ENCODE results near the gene DHX8. TPM values are rescaled to one million over a fixed set of nuclear protein-coding genes. Genes with fewer than 3 reads are reported as not detected.
"Not testable (repeated sequence)": the region's sequence is repeated elsewhere in the genome, so short reads cannot be mapped to it uniquely, and the experiment has no call there.

DHX8 gene
- 32.1 TPM for total RNA-seq

DNA sequence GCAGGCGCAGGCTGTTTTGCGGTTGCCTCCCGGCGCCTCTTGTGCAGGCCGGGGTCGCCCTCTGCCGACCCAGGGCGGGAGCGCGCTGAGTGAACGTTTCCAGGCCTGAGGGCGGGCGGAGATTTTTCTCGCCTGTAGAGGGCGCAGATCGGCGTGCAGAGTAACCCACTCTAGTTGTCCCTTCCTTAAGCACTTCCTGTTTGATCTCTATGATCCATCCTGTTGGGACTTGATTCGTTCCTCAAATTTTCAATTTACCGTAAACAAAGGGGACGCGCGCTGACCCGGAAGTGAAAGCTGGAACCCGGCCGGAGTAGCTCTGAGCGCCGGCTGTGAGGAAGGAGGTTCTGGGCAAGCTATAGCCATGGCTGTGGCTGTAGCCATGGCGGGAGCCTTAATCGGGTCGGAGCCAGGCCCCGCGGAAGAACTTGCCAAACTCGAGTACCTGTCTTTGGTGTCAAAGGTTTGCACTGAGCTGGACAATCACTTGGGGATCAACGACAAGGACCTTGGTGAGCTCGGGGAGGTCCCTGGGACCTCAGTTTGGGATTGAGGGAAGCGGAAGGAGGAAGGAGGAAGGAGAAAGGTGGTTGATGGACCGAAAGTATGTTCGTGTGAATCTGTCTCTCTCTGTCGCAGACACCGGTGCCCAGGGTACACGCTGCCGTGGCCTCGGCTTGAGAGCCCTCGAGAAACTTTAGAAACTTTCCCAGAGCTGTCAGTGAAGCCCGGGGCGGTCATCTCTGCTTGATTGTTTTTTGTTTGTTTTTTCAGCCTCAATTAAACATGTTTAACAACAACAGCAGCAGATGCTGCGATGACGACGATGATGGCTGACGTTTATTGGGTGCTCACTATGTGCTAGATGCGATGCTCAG is at the start of gene DHX8:
Gene DHX8 (plus strand): TSS at position 302 of the 878 bp plus-strand sequence. CDS start 63 bp downstream, at position 365.
- DNase-seq, result peak; percentile 100

DNA sequence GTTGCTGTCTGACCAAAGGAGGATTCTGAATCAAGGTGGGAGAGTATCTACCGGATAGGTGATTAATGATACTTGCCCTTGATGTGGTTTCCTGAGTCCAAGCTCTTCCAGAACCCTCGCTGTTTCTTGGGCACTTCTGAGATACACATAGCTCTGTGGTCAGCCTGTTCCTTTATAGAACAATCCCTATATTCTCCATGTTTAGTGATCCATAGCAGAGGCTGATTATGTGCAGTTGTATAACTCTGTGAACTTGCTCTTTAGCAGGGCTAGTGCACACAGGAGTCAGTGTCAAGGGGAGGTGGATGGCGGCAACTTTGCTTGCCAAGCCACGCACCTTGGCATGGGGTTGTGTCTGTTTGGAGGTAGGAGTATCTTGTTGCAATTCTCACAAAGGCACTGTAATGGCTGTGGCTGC is 48.9 kb upstream of the DHX8 start:
- DNase-seq, result no peak

DNA sequence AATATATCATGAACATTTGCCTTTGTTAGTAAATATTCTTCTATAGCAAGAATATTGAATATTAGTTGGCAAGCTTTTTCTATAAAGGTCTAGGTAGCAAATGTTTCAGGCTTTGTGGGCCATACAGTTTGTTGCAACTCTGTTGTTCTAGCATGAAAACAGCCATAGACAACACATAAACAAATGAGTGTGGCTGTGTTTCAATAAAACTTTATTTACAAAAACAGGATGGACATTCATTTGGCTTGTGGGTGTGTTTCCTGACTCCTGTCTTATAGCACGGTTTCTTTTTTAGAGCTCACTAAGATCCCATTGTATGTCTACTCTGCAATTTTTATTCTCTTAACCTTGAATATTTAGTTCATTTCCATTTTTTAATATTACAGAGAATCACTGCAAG is 46.0 kb upstream of the DHX8 start:
- no peak for DNase-seq

DNA sequence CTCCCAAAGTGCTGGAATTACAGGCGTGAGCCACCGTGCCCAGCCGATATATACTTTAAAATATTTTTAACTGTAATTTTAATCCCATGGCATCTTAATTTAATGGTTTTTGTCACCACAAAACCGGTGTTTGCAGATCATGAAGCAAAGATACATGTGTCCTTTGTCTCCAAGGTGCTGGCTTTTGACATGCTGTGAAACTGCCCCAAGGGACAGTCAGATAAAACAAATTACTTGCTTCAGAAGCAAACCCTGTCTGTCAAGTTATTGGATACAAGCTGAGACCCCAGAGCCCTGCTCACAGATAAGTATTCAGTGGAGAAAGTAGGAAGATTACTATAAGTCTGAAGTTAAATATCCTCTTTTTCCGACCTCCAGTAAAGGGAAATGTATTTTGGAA is 45.1 kb upstream of the DHX8 start:
- no peak for DNase-seq

DNA sequence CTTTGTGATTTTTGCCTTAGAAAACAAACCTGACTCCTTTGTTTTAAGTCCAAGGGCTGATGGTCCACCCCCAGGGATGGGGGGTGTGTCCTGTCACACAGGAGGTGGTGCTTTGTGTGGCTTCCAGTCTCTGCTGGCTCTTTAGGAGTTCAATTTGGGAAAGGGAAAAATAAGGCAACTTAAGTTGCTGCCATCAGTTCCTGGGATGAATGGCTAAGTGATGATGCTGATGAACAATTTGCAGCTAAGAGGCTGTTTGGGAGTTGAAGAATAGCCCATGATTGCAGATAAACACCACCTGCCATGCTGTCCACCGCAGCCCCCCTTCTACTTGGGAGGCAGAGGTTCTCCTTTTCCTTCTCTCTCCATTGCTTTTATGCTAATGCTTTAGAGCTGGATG is 44.7 kb upstream of the DHX8 start:
- no peak for DNase-seq

DNA sequence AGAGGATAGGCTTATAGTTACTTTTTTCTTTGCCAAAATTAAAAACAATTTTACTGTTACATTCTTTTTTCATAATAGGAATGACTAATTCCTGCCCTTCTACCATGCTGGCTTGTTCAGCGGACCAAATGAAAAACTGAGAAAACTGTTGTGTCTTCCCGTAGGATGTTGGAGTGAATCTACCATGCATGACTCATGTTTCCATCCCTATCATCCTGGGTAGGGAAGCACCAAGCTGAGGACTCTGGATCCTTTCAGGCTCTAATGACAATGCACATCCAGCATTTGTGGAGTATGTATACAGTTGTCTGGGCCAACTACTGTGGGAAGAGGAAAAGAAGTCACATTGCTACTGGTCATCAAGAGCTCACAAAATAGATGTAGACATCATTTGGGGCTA is 41.1 kb upstream of the DHX8 start:
- DNase-seq, result no peak

DNA sequence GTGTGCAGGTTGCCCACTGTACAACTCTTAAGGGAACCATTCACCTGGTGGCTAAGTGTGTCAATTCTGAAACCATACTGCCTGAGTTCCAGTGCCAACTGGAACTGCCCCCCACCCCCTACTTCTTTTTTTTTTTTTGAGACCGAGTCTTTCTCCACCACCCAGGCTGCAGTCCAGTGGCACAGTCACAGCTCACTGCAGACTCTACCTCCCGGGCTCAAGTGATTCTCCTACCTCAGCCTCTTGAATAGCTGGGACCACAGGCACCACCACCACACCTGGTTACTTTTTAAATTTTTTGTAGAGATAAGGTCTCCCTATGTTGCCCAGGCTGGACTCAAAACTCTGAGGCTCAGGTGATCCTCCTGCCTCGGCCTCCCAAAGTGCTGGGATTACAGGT is 40.4 kb upstream of the DHX8 start:
- DNase-seq, result no peak

DNA sequence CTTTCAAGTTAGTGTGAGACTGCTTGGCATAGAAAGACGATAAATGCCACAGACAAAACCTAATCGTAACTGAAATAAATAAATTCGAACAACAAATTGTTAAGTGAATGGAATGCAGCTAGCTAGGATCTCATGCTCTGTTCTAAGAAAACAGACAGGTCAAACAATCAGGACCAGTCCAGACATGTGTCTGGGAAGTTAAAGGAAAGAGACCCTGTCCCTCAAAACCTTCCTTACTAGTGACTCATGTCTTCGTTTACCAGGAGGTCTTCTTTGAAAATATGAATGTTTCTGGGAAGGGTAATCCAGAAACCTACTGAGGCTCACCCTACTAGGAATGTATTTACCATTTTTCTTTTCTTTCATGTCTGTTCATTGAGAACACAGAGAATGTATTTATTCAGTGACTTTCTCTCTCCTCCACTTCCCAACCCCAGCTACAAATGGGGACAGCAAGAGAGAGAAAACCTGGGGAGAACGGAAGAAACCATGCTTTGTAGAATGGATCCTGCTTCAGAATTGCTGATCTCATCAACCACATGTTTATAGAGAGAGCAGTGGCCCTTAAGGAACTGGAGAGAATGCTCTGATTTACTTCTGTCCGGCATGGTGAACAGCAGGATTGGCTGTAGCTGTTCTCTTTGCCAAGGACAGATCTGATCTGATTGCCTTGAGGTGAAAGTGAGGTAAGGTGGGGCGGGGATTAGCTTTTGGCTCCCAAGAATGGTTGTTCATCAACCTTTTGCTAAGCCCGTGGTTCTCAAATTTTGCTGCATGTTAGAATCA is 39.4 kb upstream of the DHX8 start:
- no peak for DNase-seq

DNA sequence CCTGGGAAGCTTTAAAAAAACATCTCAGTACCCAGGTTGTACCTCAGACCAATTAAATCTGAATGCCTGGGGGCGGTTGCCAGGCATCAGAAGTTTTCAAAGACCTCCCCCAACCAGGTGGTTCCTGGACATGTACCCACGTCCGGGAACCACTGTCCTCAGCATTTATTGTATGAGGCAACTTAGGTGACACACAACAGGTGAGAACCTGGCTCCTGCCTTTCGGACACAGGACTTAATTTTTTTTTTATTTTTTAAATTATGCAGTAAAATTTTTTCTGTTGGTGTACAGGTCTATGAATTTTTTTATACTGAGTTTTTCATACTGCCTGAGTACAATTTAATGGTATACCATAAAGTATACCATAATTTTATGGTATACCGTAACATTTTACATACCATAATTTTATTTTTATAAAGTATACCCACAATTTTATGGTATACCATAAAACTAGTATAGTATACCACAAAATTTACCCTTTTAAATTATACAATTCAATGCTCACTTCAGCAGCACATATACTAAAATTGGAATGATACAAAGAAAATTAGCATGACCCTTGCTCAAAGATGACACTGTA is 38.7 kb upstream of the DHX8 start:
- no peak for DNase-seq

DNA sequence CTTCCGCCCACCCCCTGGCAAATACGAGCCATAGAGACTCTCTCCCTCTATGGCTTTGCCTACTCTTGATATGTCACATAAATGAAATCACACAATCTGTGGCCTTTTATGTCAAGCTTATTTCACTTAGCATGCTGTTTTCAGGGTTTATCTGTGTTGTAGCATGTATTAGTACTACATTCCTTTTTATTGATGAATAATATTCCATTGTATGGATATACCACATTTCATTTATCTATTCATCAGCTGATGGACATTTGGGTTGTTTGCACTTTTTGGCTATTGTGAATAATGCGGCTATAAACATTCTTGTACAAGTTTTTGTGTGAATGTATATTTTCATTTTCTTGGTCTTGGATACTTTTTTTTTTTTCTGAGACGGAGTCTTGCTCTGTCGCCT is 37.0 kb upstream of the DHX8 start:
- no peak for DNase-seq

DNA sequence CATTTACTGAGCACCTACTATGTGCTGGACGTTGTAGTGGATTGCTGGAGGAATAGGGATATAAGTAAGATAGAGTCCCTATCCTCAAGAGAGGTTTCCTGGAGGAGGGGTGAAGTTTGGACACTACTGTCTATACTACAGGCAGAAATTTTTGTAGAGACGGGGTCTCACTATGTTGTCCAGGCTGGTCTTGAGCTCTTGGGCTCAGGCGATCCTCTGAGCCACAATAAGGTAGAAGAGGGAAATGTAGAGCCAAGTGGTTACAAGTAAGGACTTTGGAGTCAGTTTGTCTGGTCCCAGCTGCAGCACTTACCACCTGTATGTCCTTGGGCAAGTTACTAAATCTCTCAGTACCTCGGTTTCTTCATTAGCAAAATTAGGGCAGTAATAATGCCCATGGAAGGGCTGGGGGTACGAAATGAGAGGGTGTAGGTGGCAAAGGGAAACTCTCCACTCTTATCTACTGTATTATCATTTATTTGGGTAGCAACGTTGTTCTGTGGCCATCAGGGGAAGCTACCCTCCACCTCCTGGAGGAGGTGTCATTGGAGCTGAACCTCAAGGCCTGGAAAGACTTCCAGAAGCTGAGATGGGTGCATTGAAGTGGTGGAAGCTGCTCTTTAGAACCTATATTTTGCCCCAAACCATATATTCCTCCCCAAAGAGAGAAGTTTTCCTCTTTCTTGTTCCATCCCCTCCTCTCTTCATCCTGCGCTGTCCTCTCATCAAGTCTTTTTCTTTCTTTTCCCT is 34.9 kb upstream of the DHX8 start:
- no peak for DNase-seq

DNA sequence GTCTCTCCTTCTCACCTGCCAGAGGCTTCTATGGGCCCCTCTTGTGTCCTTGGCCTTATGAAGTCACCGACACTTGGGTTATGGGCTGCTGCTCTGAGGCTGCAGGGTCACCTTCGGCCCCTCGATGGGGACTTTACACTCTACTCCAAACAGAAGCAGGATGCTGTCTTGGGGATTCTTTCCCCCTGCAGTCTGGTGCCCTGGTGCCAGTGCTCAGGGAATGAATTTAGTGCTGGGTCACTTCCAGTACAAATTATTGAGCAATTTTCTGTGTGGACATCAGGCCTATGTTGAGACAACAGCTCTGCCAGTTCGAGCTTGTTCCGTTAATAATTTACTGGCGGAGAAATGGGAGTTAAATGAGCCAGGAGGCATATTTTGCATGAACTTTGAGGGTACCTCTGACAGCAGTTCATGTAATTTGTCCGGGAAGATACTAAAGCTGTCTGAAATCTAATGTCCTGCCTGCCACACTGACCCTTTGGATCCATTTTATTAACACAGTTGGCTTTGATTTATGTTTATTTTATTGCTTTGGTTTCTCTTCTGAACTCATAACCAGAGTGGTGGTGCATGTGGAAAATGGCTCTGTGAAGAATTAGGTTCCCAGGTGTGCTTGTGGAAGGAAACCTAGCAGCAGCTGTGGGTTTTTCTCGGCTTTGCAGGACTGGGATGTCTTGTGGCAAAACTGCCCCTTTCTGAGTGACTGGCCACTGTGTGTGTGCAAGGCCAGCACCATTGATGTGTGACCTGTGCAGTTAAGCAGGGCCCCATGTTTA is 34.1 kb upstream of the DHX8 start:
- no peak for DNase-seq

DNA sequence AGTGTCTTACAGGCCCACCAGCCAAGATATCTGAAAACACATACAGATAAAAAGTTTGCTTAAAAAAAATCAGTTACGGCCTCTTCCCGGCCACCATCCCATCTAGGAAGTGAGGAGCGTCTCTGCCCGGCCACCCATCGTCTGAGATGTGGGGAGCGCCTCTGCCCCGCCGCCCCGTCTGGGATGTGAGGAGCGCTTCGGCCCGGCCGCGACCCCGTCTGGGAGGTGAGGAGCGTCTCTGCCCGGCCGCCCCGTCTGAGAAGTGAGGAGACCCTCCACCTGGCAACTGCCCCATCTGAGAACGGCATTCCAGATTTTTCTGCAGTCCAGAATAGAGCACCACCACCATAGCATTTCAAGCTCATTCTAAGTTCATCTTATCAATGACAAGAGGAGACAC is 33.0 kb upstream of the DHX8 start:
- DNase-seq, result not testable (repeated sequence)

DNA sequence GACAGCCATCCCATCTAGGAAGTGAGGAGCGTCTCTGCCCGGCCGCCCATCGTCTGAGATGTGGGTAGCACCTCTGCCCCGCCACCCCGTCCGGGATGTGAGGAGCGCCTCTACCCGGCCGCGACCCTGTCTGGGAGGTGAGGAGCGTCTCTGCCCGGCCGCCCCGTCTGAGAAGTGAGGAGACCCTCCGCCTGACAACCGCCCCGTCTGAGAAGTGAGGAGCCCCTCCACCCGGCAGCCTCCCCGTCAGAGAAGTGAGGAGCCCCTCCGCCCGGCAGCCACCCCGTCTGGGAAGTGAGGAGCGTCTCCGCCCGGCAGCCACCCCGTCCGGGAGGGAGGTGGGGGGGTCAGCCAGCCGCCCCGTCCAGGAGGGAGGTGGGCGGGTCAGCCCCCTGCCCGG is 32.0 kb upstream of the DHX8 start:
- not testable (repeated sequence) for DNase-seq

DNA sequence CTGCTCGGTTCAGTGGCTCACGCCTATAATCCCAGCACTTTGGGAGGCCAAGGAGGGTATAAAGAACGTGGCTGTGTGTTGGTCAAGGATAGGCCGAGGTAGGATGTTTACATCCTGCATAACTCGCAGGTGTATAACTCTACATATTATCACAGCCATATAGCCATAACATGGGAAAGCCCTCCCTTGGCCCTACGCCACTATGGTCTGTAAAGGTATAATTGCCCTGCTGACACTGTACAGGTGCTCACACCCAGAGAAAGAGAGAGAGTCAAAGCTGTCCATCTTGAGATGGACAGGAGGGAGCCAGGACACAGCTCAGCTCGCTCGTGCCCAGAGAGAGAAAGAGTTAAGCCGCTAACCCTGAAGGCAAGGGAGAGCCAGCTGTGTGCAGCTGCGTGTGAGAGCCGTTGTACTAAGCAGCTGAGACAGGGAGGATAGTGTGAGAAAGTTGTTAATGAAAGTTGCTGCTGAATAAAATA is 30.4 kb upstream of the DHX8 start:
- no peak for DNase-seq

DNA sequence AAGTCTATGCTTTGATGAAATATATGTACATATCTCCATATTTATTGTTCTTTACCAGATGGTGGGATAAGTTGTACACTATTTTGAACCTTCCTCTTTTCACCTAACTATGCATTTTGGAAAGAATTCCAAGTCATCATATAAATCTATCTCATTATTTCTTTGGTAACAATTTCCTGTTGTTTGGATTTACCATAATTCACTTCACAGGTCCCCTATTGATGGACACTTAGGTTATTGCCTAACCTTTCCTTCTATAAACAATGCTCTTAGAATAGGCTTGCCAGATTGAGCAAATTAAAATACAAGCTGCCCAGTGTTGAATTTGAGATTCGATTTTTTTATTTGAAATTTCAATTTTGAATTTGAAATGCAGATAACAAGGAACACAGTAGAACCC is 28.9 kb upstream of the DHX8 start:
- DNase-seq, result no peak

DNA sequence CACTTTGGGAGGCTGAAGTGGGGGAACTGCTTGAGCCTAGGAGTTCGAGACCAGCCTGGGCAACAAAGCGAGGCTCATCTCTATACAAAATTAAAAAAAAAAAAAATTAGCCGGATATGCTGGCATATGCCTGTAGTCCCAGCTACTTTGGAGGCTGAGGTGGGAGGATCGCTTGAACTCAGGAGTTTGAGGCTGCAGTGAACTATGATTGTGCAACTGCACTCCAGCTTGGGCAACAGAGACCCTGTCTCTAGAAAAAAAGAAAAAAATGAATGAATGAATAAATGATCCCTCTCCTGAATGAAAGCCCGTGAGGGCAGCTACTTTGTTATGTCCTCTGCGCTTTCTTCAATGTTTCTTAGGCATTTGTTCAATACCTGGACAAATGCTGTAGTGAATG is 27.7 kb upstream of the DHX8 start:
- no peak for DNase-seq

DNA sequence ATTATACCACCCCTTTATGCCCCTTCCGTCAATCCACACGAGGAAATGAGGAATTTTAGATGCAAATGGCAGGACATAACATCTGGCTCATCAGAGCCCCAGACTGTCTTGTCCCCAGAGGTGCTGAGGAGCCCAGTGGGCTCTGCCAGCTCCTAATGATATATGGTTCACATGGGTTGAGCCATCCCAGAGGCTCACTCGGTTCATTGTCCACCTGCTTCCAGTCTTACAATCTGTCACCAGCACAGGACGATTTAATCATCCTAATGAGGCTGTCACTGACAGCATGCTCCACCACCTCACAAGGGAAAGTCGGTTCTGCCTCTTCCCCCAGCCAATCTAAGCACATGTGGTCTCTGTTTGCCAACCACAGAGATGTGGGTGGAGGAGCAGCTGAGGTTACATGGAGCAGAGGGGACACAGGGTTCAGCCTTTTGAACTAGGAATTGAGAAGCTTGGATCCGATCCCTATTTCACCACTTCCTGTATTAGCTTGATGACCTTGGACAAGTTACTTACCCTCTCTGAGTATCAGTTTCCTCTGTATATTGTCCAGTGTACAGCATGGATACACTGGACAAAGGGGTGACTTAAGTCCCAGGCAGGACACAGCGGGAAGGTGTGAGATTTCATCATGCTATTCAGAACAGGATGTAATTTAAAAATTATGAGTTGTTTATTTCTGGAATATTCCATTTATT is 27.0 kb upstream of the DHX8 start:
- no peak for DNase-seq

DNA sequence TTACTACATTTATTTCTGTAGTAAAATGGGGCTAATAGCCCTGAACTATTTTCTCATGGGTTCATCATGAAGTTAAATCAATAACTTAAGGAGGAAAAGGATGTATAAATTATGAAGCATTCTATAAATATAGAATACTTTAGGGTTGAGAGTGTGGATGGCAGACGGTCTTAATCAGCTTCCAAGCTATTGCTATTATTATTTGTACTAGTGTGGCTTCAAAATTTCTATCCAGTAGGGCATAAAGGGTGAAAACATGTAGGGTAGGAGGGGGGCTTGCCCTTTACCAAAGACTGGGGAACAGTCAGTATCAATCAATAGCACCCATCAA is 26.4 kb upstream of the DHX8 start:
- DNase-seq, result no peak

DNA sequence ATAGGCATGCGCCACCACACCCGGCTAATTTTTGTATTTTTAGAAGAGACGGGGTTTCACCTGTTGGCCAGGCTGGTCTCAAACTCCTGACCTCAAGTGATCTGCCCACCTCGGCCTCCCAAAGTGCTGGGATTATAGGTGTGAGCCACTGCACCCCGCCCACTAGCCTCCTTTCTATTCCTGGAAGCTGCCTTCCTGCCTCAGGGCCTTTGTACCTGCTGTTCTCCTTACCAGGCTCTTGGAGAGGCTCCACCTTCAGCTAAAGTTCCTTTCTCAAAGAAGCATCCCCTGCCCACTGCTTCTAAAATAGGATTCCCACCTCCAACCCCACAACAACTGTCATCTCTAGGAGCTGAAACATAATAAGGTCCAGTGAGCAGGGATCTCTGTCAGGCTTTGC is 23.9 kb upstream of the DHX8 start:
- DNase-seq, result not testable (repeated sequence)

DNA sequence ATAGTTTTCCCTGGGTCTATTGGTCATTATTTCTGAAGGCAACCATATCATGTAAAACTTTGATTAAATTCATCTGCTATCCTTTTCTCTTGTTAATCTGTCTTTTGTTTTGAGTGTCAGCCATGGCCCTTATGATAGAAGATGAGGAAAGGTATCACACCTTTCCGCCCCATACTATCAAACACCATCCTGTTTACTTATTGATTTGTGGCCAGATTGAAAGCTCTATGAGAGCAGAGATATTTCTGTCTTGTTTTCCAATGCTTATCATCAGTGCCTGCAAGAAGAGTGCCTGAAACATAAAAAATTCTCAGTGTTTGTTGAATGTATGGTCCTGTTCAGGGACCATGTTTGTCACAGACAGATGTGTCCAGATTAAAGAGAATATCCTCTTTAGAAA is 22.6 kb upstream of the DHX8 start:
- DNase-seq, result no peak
